Fibroblast of gingiva (primary cell): Measurements from ENCODE around the gene SMARCC2.
"Not testable (repeated sequence)": the region's sequence is repeated elsewhere in the genome, so short reads cannot be mapped to it uniquely, and the experiment has no call there.

Experiments
- DNase-seq: peaks from one replicate; pipeline ENCODE4 v3.0.0-alpha.2; 2011; ENCODE audit warnings: low read depth

The SMARCC2 gene

DNA sequence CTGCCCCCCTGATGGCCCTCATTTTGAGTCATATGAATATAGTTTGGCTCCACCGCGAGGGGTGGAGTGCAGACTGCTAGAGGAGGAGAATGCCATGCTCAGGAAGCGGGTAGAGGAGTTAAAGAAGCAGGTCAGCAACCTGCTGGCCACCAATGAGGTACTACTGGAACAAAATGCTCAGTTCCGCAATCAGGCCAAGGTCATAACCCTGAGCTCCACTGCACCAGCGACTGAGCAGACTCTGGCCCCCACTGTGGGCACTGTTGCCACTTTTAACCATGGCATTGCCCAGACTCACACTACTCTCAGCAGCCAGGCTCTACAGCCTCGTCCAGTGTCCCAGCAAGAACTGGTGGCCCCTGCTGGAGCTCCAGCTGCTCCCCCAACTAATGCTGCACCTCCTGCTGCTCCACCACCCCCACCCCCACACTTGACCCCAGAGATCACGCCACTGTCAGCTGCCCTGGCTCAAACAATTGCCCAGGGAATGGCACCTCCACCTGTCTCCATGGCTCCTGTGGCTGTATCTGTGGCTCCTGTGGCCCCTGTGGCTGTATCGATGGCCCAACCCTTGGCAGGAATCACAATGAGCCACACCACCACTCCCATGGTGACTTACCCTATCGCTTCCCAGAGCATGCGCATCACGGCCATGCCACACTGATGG, 67.9 kb downstream of the SMARCC2 start:
- no peak for DNase-seq

- DNase-seq: no peak
Observed at GRCh38 chr12:56120158-56120846, 69.0 kb downstream of the SMARCC2 start.

GRCh38 chr12:56119361-56119796, 69.9 kb downstream of the SMARCC2 start:
- DNase-seq: peak; percentile 92

DNA sequence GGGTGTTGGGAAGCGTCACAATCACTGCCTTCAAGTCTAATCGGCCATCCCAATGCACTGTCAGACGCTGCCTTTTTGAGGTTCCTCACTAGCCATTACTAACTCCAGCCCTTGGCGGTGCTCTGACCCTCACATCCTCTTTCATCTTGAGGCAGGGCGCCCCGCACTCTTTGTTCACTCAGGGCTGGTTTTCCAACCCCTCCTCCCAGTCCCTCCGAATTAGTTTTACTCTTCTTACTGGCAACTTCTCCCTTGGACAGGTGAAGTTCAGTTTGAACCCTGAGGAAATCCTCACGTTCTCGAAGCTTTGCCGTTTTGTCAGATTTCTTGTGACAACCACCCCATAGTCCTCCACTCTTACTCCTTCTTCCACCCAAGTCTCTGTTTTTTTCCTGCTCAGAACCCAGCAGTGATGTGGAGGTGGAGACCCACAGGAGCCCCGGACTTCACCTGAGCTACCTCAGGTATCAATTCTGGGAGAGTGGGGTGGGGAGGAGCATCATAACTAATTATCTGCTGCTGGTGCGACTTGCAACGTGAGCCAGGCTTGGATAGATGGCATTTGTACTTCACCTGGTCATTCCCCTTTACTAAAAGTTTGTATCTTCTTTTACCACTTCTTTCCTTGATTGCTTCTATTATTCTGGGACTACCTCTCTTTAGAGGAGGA, 70.5 kb downstream of the SMARCC2 start:
- DNase-seq: no peak

DNA sequence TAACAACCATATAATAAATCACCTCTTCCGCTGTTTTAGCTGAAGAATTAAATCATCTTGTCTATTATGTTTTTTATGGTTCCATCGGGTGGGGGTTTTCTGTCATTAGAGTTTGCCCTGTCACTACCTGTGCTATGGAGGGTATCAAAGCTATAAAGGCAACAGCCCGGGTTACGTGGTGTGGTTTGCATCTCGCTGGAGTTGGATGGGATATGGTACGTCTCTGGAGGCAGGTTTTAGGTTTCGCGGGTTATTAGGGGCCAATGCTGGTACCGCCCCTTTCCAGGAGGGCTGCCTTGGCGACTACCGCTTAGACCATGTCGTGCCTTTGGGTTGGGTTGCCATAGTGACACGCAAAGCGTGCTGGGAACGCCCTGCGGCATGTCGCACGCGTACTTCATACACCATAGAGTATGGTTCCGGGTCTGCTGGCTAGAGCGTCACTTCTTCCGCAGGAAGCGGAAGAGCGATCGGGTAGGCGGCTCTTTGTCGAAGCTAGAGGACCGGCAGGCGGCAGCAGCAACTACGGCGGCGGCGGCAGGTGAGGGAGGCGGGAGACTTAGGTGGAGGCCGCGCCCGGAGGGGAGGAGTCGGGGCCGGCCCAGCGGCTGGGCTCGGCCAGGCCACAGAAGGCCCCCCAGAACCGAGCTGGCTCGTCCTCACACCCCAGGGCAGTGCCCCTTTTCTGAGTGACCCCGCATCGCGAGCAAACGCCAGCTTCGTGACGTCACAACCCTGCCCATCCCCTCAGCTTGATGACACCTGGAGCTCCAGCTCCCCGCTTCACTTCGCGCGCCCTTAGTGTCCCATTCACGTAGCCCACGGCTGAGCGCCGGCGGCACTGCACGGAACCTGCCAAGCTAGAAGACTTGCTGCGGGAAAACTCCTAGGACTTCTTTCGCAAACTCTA, 71.2 kb downstream of the SMARCC2 start, which contains the start of gene ZC3H10:
TSS of gene ZC3H10 (plus strand) at position 489 of the 910 bp plus-strand sequence. CDS start 2,297 bp downstream, outside the sequence.
- DNase-seq: peak; percentile 100

DNA sequence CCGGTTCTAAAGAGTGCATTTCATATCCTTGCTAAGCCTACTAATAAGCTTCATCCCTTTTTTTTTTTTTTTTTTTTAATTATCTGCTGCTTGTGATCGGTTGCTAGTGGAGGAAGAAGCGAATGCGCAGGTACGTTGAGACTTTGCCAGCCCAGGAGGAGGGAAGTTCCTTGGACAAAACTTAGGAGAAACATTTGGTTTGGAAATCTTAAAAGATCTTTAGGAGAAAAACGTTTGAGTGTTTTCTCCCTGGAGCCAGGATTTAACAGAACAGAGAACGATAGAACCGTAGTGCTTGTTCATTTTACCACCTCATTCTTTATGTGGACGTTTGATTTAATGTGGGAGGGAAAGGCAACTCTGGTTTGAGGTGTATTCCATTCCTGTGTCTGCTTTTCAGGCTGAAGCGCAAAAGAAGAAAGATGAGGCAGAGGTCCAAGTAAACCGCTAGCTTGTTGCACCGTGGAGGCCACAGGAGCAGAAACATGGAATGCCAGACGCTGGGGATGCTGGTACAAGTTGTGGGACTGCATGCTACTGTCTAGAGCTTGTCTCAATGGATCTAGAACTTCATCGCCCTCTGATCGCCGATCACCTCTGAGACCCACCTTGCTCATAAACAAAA, 72.1 kb downstream of the SMARCC2 start:
- DNase-seq: not testable (repeated sequence)

DNA sequence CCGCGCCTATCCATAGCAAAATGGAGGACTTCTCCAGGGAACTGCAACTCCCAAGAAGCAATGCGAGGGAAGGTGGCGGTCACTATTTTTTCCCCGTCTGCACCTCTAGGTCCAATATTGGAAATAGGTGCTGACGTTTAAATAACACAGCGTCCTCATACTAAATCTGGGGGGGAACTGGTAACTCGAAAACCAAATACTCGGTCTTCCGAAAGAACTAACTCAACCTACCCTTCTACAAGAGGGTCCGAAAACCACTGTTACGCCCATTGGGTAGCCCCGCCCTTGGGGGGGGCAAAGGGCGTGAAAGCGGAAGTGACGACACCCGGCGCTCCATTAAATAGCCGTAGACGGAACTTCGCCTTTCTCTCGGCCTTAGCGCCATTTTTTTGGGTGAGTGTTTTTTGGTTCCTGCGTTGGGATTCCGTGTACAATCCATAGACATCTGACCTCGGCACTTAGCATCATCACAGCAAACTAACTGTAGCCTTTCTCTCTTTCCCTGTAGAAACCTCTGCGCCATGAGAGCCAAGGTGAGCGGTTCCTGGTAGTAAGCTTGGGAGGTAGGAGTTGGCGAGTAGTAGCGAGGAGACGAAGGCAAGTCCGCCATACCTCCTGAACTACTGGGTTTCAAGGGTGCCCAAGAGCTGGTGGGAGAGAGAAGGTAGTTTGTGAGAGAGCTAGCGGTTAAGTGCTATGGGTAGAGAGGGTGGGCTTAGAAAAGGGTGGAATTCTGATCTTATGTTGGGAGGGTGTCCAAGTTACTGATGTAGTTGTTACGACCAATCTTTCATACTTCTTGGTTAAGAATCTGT, 72.8 kb downstream of the SMARCC2 start, which contains the start of gene RPL41:
TSS of gene RPL41 (plus strand) at position 367 of the 815 bp plus-strand sequence.
- DNase-seq: peak; percentile 89

GRCh38 chr12:56115329-56115728, 74.0 kb downstream of the SMARCC2 start:
- peak; percentile 33 for DNase-seq

- DNase-seq: no peak
Observed at GRCh38 chr12:56114084-56114483, 75.2 kb downstream of the SMARCC2 start.
